B cell (primary cell): Measurements from ENCODE around the gene ERG. TPM values are rescaled to one million over a fixed set of nuclear protein-coding genes. Genes with fewer than 3 reads are reported as not detected.

ENCODE experiments used
- ATAC-seq: fragments of 200-7000 bp; cut with Tn5 transposase; one replicate; pipeline ENCODE4 v1.10.0; 2021; ENCODE audit warnings: low read depth, mild to moderate bottlenecking, moderate number of reproducible peaks, moderate library complexity
- CTCF ChIA-PET: fragments of 350-600 bp; sonication (Branson Sonifier 250); formaldehyde crosslinking; loops from one replicate; lab custom pipeline; 2021; ENCODE audit warnings: antibody characterized with exemption, inconsistent platforms; lab: Charles Lee
- POLR2A ChIA-PET: fragments of 350-600 bp; sonication (Branson Sonifier 250); formaldehyde crosslinking; loops from one replicate; lab custom pipeline; 2021; ENCODE audit warnings: antibody characterized with exemption; lab: Charles Lee
- DNase-seq: peaks from one replicate; pipeline ENCODE4 v3.0.0; 2013
- H2AFZ ChIP-seq: 2 replicates; pipeline ENCODE4 v1.6.1; 2012; ENCODE audit warnings: mild to moderate bottlenecking, low read depth, low read length; ENCODE audit not compliant: insufficient read depth, poor library complexity, severe bottlenecking
- H3K27ac ChIP-seq, 2 donors: 1 replicate in 1 of 2; 2 replicates in 1 of 2; pipeline ENCODE4 v1.5.1; 2012 to 2013; ENCODE audit warnings: low read length in 2 of 2, mild to moderate bottlenecking in 2 of 2, moderate library complexity in 1 of 2
- H3K27me3 ChIP-seq, 4 experiments: fragments of 200-600 bp in 1 of 4; sonication (generic) in 1 of 4; replicated peaks in 1 of 4; 1 replicate in 2 of 4; 2 replicates in 2 of 4; pipeline versions ENCODE4 v1.6.1 to v1.7.0; 2013 to 2016; ENCODE audit warnings: low read length in 3 of 4, mild to moderate bottlenecking in 2 of 4, mixed read lengths in 1 of 4, moderate library complexity in 1 of 4; ENCODE audit not compliant: insufficient read depth in 4 of 4, control insufficient read depth in 3 of 4; ENCODE audit errors: control extremely low read depth in 1 of 4
- H3K36me3 ChIP-seq, 2 experiments: replicated peaks in 1 of 2; 1 replicate in 1 of 2; 2 replicates in 1 of 2; pipeline versions ENCODE4 v1.6.1 to v1.7.1; 2013; ENCODE audit warnings: low read length in 1 of 2; ENCODE audit not compliant: insufficient read depth in 2 of 2, control insufficient read depth in 1 of 2; ENCODE audit errors: control extremely low read depth in 1 of 2, extremely low read depth in 1 of 2
- H3K4me1 ChIP-seq, 2 donors: fragments of 200-600 bp in 1 of 2; sonication (generic) in 1 of 2; 1 replicate in 1 of 2; 2 replicates in 1 of 2; pipeline versions ENCODE4 v1.5.1 to v1.6.1; 2013 to 2017; ENCODE audit warnings: low read length in 2 of 2; ENCODE audit not compliant: control insufficient read depth in 2 of 2, insufficient read depth in 2 of 2
- H3K4me2 ChIP-seq: replicated peaks from 2 replicates; pipeline ENCODE3; 2012; ENCODE audit warnings: mild to moderate bottlenecking, low read depth, low read length; ENCODE audit not compliant: poor library complexity, severe bottlenecking
- H3K4me3 ChIP-seq, 5 experiments: fragments of 200-600 bp in 1 of 5; sonication (generic) in 1 of 5; 1 replicate in 3 of 5; 2 replicates in 2 of 5; pipeline versions ENCODE4 v1.5.1 to v1.7.0; 2011 to 2016; ENCODE audit warnings: low read length in 4 of 5, mild to moderate bottlenecking in 4 of 5, low read depth in 2 of 5, control low read depth in 1 of 5, moderate library complexity in 1 of 5; ENCODE audit not compliant: insufficient read depth in 1 of 5; ENCODE audit errors: control extremely low read depth in 1 of 5, extremely low read depth in 1 of 5
- H3K79me2 ChIP-seq: fragments of 200-600 bp; sonication (generic); one replicate; pipeline ENCODE4 v1.6.0; 2016; ENCODE audit warnings: low read length; ENCODE audit not compliant: control insufficient read depth, insufficient read depth
- H3K9ac ChIP-seq: fragments of 200-600 bp; sonication (generic); 2 replicates; pipeline ENCODE4 v1.6.1; 2017; ENCODE audit warnings: mild to moderate bottlenecking, low read length, moderate library complexity
- H3K9me3 ChIP-seq, 3 donors: one replicate each; pipeline versions ENCODE4 v1.6.1 to v1.7.1; 2013; ENCODE audit warnings: low read length in 2 of 3; ENCODE audit not compliant: control insufficient read depth in 2 of 3, insufficient read depth in 1 of 3; ENCODE audit errors: control extremely low read depth in 1 of 3
- H4K20me1 ChIP-seq: 2 replicates; pipeline ENCODE4 v1.6.0; 2012; ENCODE audit warnings: mild to moderate bottlenecking, low read length; ENCODE audit not compliant: insufficient read depth, control insufficient read depth, poor library complexity, severe bottlenecking
- H3K27ac Mint-ChIP-seq: one replicate; pipeline ENCODE4 v1.8.0; 2021; ENCODE audit warnings: mixed read lengths
- H3K27me3 Mint-ChIP-seq: one replicate; pipeline ENCODE4 v1.8.0; 2021; ENCODE audit warnings: mixed read lengths
- H3K4me1 Mint-ChIP-seq: one replicate; pipeline ENCODE4 v1.8.0; 2021; ENCODE audit warnings: mixed read lengths
- H3K4me3 Mint-ChIP-seq: one replicate; pipeline ENCODE4 v1.8.0; 2021; ENCODE audit warnings: mixed read lengths
- H3K9me3 Mint-ChIP-seq: one replicate; pipeline ENCODE4 v1.8.0; 2022; ENCODE audit warnings: mixed read lengths; ENCODE audit not compliant: insufficient read depth
- CTCF ChIP-seq: fragments of 200-600 bp; IDR thresholded peaks from one replicate; pipeline ENCODE4 v1.8.0; 2022; ENCODE audit warnings: antibody characterized with exemption, mild to moderate bottlenecking
- EZH2 ChIP-seq: IDR thresholded peaks from 2 replicates; pipeline ENCODE4 v1.6.1; 2012; ENCODE audit warnings: borderline replicate concordance, low read depth, mild to moderate bottlenecking, moderate library complexity, low read length; ENCODE audit not compliant: insufficient read depth, poor library complexity, severe bottlenecking
- WGBS: methylation state at CpG from one replicate; pipeline ENCODE4 v1.1.5; 2013; ENCODE audit warnings: missing lambda C conversion rate; ENCODE audit not compliant: insufficient coverage; 5-methylcytosine and 5-hydroxymethylcytosine counted together
- intact Hi-C: fragments of 100-400 bp; cut with micrococcal nuclease; formaldehyde crosslinking; loops from one replicate; pipeline ENCODE4 v1.10.0; 2022
- polyA plus RNA-seq: library from polyadenylated mRNA; depleted of rRNA; stranded (reverse); fragments of >200 nt; gene quantifications from 2 replicates; pipeline ENCODE4 v1.2.3, GENCODE V29; 2012
- total RNA-seq, 2 donors: library from RNA; stranded (reverse); fragments of 120-200 nt in 1 of 2; gene quantifications; 1 replicate in 1 of 2; 2 replicates in 1 of 2; pipeline versions ENCODE4 v1.2.3 to v1.2.4, GENCODE V29; 2013 to 2022

The ERG gene
- total and polyA plus RNA-seq, 2 donors (not counting 1 experiment from before 2014, with no cell fraction given): 0.17 TPM; not detected in 1

GRCh38 chr21:38454702-38455101 is 43.6 kb downstream of the ERG start:
- H4K20me1 ChIP-seq: no peaks in the 10 kb centered on the region
- no peaks in the 10 kb centered on the region for H3K9me3 Mint-ChIP-seq
- H2AFZ ChIP-seq: no peak overlapping the region
- WGBS: no CpG with 5 or more reads among the region's 2 CpGs
- H3K27me3 Mint-ChIP-seq: no peaks in the 10 kb centered on the region
- no peaks in the 10 kb centered on the region for H3K4me1 ChIP-seq
- no peaks in the 10 kb centered on the region for H3K27me3 ChIP-seq
- ChIA-PET CTCF (no interaction called here), POLR2A (no interaction called here)
- no peak overlapping the region for H3K4me3 ChIP-seq
- no peaks in the 10 kb centered on the region for H3K4me1 Mint-ChIP-seq
- no peak for TF ChIP-seq EZH2
- TF ChIP-seq CTCF: no peak
- H3K27ac Mint-ChIP-seq: no peak overlapping the region
- no peak overlapping the region for H3K9ac ChIP-seq
- no peaks in the 10 kb centered on the region for H3K36me3 ChIP-seq
- no peak for ATAC-seq
- intact Hi-C loops: no loop called here
- H3K79me2 ChIP-seq: no peaks in the 10 kb centered on the region
- no peak overlapping the region for H3K4me2 ChIP-seq
- no peak for DNase-seq
- no peaks in the 10 kb centered on the region for H3K9me3 ChIP-seq
- H3K4me3 Mint-ChIP-seq: no peak overlapping the region
- H3K27ac ChIP-seq: no peak overlapping the region

GRCh38 chr21:38454161-38454560 is 44.1 kb downstream of the ERG start:
- H3K4me3 ChIP-seq: no peak overlapping the region
- Mint-ChIP-seq H3K9me3 (no peaks in the 10 kb centered on the region), H3K27me3 (no peaks in the 10 kb centered on the region), H3K4me1 (no peaks in the 10 kb centered on the region), H3K27ac (no peak overlapping the region), H3K4me3 (no peak overlapping the region)
- H2AFZ ChIP-seq: no peak overlapping the region
- no peaks in the 10 kb centered on the region for H4K20me1 ChIP-seq
- no peak for TF ChIP-seq EZH2
- no peak for TF ChIP-seq CTCF
- DNase-seq (no peak), ATAC-seq (no peak)
- intact Hi-C loops: no loop called here
- no peaks in the 10 kb centered on the region for H3K4me1 ChIP-seq
- POLR2A ChIA-PET: no interaction called here
- CTCF ChIA-PET: no interaction called here
- 85% methylated on average over 1 of the region's 3 CpGs for WGBS
- no peak overlapping the region for H3K27ac ChIP-seq
- no peaks in the 10 kb centered on the region for H3K27me3 ChIP-seq
- H3K9ac ChIP-seq: no peak overlapping the region
- H3K9me3 ChIP-seq: no peaks in the 10 kb centered on the region
- H3K36me3 ChIP-seq: no peaks in the 10 kb centered on the region
- no peak overlapping the region for H3K4me2 ChIP-seq
- H3K79me2 ChIP-seq: no peaks in the 10 kb centered on the region
